ENCODE results near the gene CLEC3B. TPM values are rescaled to one million over a fixed set of nuclear protein-coding genes. Genes with fewer than 3 reads are reported as not detected.
A peak's percentile ranks its signal among the peaks of the same experiment; 100 is the strongest.

CLEC3B gene
- polyA plus RNA-seq, 3 donors: 3.9 to 22.7 (median 14.5) TPM

DNA sequence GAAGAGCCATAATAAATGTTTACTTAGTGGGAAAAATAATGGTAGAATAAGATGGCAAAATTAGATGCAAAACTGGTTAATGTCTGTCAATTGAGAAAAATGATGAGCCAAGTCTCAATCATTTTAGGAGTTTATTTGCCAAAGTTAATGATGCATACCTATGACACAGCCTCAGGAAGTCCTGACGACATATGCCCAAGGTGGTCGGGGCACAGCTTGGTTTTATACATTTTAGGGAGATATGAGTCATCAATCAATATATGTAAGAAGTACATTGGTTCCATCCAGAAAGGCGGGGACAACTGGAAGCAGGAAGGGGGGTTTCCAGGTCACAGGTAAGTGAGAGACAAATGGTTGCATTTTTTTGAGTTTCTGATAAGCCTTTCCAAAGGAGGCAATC lies 31.5 kb downstream of the CLEC3B start:
- H3K27ac Mint-ChIP-seq: peak overlapping the region in 5 of 7 donors; percentile 54 to 96 (median 88)

DNA sequence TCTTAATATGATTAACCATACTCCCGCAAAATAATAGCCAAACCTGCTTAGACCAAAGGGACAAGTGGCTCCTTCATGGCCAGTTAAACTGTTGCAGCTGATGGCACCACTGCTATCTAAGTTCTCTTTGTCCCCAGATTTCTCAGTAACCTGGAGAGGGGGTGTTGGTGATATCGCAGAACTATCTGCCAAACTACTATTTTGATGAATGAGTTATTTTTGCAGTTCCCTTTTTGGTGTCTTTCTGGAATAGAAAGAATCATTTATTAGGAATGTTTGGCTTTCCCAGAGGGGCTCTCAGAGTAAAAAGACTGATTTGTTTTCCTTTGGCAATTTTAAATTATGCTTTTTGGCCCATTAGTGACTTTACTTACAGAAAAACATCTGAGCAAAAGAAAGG lies 33.0 kb downstream of the CLEC3B start:
- H3K27ac Mint-ChIP-seq: peak overlapping the region in 5 of 7 donors; percentile 12 to 88 (median 82)
- DNase-seq: no peak
- H3K27ac ChIP-seq (ENCODE audit: low read depth in 1 of 2, low read length in 2 of 2): no peak overlapping the region
- no peak overlapping the region for H3K4me3 Mint-ChIP-seq
- no peak overlapping the region for H3K4me3 ChIP-seq (replicated peaks in 1 of 3; ENCODE audit: low read depth in 2 of 3, low read length in 3 of 3)
- H3K79me2 ChIP-seq (ENCODE audit: insufficient read depth, low read length): no peaks in the 10 kb centered on the region
- no peak overlapping the region for H2AFZ ChIP-seq (ENCODE audit: insufficient read depth, low read depth, low read length, poor library complexity, severe bottlenecking)
- H3K4me1 Mint-ChIP-seq: peaks cover 59% of the 10 kb centered on the region
- H3K36me3 Mint-ChIP-seq: no peaks in the 10 kb centered on the region
- no peaks in the 10 kb centered on the region for H3K27me3 ChIP-seq (ENCODE audit: control insufficient read depth in 2 of 2, insufficient read depth in 2 of 2, low read length in 2 of 2)
- 60% methylated on average over 1 of the region's 2 CpGs for WGBS (ENCODE audit: insufficient coverage)
- intact Hi-C loops (cut with micrococcal nuclease): loop anchor here in 1 of 2 donors (5.0 kb wide), 1 partner anchor 63 kb away; no protein-coding TSS in a partner anchor
- H3K27me3 Mint-ChIP-seq (ENCODE audit: low read depth in 3 of 3): peaks cover 0 to 2% (median 2%) of the 10 kb centered on the region in 3 donors
- TF ChIP-seq, protein P1, sequence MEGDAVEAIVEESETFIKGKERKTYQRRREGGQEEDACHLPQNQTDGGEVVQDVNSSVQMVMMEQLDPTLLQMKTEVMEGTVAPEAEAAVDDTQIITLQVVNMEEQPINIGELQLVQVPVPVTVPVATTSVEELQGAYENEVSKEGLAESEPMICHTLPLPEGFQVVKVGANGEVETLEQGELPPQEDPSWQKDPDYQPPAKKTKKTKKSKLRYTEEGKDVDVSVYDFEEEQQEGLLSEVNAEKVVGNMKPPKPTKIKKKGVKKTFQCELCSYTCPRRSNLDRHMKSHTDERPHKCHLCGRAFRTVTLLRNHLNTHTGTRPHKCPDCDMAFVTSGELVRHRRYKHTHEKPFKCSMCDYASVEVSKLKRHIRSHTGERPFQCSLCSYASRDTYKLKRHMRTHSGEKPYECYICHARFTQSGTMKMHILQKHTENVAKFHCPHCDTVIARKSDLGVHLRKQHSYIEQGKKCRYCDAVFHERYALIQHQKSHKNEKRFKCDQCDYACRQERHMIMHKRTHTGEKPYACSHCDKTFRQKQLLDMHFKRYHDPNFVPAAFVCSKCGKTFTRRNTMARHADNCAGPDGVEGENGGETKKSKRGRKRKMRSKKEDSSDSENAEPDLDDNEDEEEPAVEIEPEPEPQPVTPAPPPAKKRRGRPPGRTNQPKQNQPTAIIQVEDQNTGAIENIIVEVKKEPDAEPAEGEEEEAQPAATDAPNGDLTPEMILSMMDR (IDR thresholded peaks at IDR 0.05): no peak
- no peaks in the 10 kb centered on the region for H3K9me3 ChIP-seq (replicated peaks in 1 of 2; ENCODE audit: control insufficient read depth in 1 of 2, insufficient read depth in 1 of 2, low read length in 2 of 2)
- no peak overlapping the region for H3K4me2 ChIP-seq (replicated peaks; ENCODE audit: extremely low read depth, low read length, poor library complexity, severe bottlenecking)
- no peak overlapping the region for H3K9ac ChIP-seq (ENCODE audit: insufficient read depth, low read length, poor library complexity, severe bottlenecking)
- H3K4me1 ChIP-seq (ENCODE audit: control insufficient read depth in 1 of 2, insufficient read depth in 2 of 2, low read length in 2 of 2): peaks cover 52 to 65% of the 10 kb centered on the region in 2 donors
- no peaks in the 10 kb centered on the region for H4K20me1 ChIP-seq (ENCODE audit: insufficient read depth, low read length)
- H3K36me3 ChIP-seq (replicated peaks in 1 of 2; ENCODE audit: control insufficient read depth in 1 of 2, insufficient read depth in 2 of 2, low read length in 2 of 2): no peaks in the 10 kb centered on the region
- peaks cover 0 to 6% (median 0%) of the 10 kb centered on the region in 7 donors for H3K9me3 Mint-ChIP-seq

More for the DNA sequence above, 31.5 kb downstream of the CLEC3B start:
- no peaks in the 10 kb centered on the region for H4K20me1 ChIP-seq (ENCODE audit: insufficient read depth, low read length)
- H3K4me1 ChIP-seq (ENCODE audit: control insufficient read depth in 1 of 2, insufficient read depth in 2 of 2, low read length in 2 of 2): peaks cover 52 to 66% of the 10 kb centered on the region in 2 donors
- Mint-ChIP-seq H3K4me1 (peaks cover 63% of the 10 kb centered on the region), H3K27me3 (ENCODE audit: low read depth in 3 of 3) (peaks cover 0 to 2% (median 2%) of the 10 kb centered on the region in 3 donors), H3K9me3 (peaks cover 0 to 6% (median 0%) of the 10 kb centered on the region in 7 donors), H3K4me3 (no peak overlapping the region), H3K36me3 (no peaks in the 10 kb centered on the region)
- TF ChIP-seq, protein P1 (IDR thresholded peaks at IDR 0.05): no peak
- no peak overlapping the region for H3K4me2 ChIP-seq (replicated peaks; ENCODE audit: extremely low read depth, low read length, poor library complexity, severe bottlenecking)
- no peaks in the 10 kb centered on the region for H3K9me3 ChIP-seq (replicated peaks in 1 of 2; ENCODE audit: control insufficient read depth in 1 of 2, insufficient read depth in 1 of 2, low read length in 2 of 2)
- WGBS (ENCODE audit: insufficient coverage): 92% methylated on average over 2 of the region's 3 CpGs
- H3K27ac ChIP-seq (ENCODE audit: low read depth in 1 of 2, low read length in 2 of 2): no peak overlapping the region
- H3K27me3 ChIP-seq (ENCODE audit: control insufficient read depth in 2 of 2, insufficient read depth in 2 of 2, low read length in 2 of 2): no peaks in the 10 kb centered on the region
- DNase-seq: peak in 1 of 3 donors; percentile 39
- no peak overlapping the region for H2AFZ ChIP-seq (ENCODE audit: insufficient read depth, low read depth, low read length, poor library complexity, severe bottlenecking)
- no peaks in the 10 kb centered on the region for H3K79me2 ChIP-seq (ENCODE audit: insufficient read depth, low read length)
- H3K36me3 ChIP-seq (replicated peaks in 1 of 2; ENCODE audit: control insufficient read depth in 1 of 2, insufficient read depth in 2 of 2, low read length in 2 of 2): no peaks in the 10 kb centered on the region
- intact Hi-C loops (cut with micrococcal nuclease): loop anchor here in 1 of 2 donors (5.0 kb wide), 1 partner anchor 65 kb away; no protein-coding TSS in a partner anchor
- no peak overlapping the region for H3K9ac ChIP-seq (ENCODE audit: insufficient read depth, low read length, poor library complexity, severe bottlenecking)
- H3K4me3 ChIP-seq (replicated peaks in 1 of 3; ENCODE audit: low read depth in 2 of 3, low read length in 3 of 3): no peak overlapping the region

All from CD14-positive monocyte (primary cell).